ENCODE measurements around the gene SCGB2B2.

Gene SCGB2B2

GRCh38 chr19:34649886-34650543 lies 26.9 kb downstream of the SCGB2B2 start:
- H3K4ac ChIP-seq (ENCODE audit: low read depth, low read length) = no peak overlapping the region
- H3K4me1 ChIP-seq (ENCODE audit: control insufficient read depth in 1 of 2, insufficient read depth in 2 of 2, low read length in 2 of 2) = no peaks in the 10 kb centered on the region
- H3K4me2 ChIP-seq (ENCODE audit: low read length) = no peak overlapping the region
- no peaks in the 10 kb centered on the region for H3K36me3 ChIP-seq (ENCODE audit: control insufficient read depth in 1 of 2, insufficient read depth in 2 of 2, low read length in 2 of 2)
- H3K18ac ChIP-seq (ENCODE audit: low read length) = no peak overlapping the region
- no peak for DNase-seq
- H3K9ac ChIP-seq (ENCODE audit: low read length) = no peak overlapping the region
- no peak overlapping the region for H2BK5ac ChIP-seq (ENCODE audit: low read depth, low read length, poor library complexity)
- H2BK12ac ChIP-seq (ENCODE audit: low read length) = no peak overlapping the region
- H2AK5ac ChIP-seq (ENCODE audit: low read length) = no peak overlapping the region
- H4K91ac ChIP-seq (ENCODE audit: low read depth, low read length) = no peak overlapping the region
- WGBS (ENCODE audit: extremely low coverage, insufficient coverage, insufficient read length) = no CpG with 5 or more reads among the region's 9 CpGs
- no peaks in the 10 kb centered on the region for H3K79me1 ChIP-seq (ENCODE audit: low read length)
- H4K8ac ChIP-seq (ENCODE audit: low read depth, low read length) = no peak overlapping the region
- H3K27ac ChIP-seq (ENCODE audit: low read depth, low read length) = no peak overlapping the region
- no peak overlapping the region for H3K14ac ChIP-seq (ENCODE audit: low read length)
- no peak overlapping the region for H3K23ac ChIP-seq (ENCODE audit: low read length)
- H2AFZ ChIP-seq (ENCODE audit: insufficient read depth, low read length, poor library complexity) = no peak overlapping the region
- H3K27me3 ChIP-seq (ENCODE audit: insufficient read depth, low read length) = no peaks in the 10 kb centered on the region
- H3K79me2 ChIP-seq (ENCODE audit: control insufficient read depth, insufficient read depth, low read length, poor library complexity) = no peaks in the 10 kb centered on the region
- peaks cover 32% of the 10 kb centered on the region for H3K9me3 ChIP-seq (ENCODE audit: insufficient read depth, low read depth, low read length)
- no peak overlapping the region for H3K4me3 ChIP-seq (ENCODE audit: low read depth, low read length)
- no peak overlapping the region for H4K12ac ChIP-seq (ENCODE audit: low read depth, low read length)
- no peak overlapping the region for H2BK120ac ChIP-seq (ENCODE audit: insufficient read depth, low read length, poor library complexity)

GRCh38 chr19:34645551-34645950 lies 31.4 kb downstream of the SCGB2B2 start:
- no peak overlapping the region for H3K14ac ChIP-seq (ENCODE audit: low read length)
- H4K91ac ChIP-seq (ENCODE audit: low read depth, low read length) = no peak overlapping the region
- H3K79me2 ChIP-seq (ENCODE audit: control insufficient read depth, insufficient read depth, low read length, poor library complexity) = no peaks in the 10 kb centered on the region
- H3K23ac ChIP-seq (ENCODE audit: low read length) = no peak overlapping the region
- no peak overlapping the region for H2BK120ac ChIP-seq (ENCODE audit: insufficient read depth, low read length, poor library complexity)
- H4K8ac ChIP-seq (ENCODE audit: low read depth, low read length) = no peak overlapping the region
- H3K27ac ChIP-seq (ENCODE audit: low read depth, low read length) = no peak overlapping the region
- no peak overlapping the region for H2BK12ac ChIP-seq (ENCODE audit: low read length)
- H2AK5ac ChIP-seq (ENCODE audit: low read length) = no peak overlapping the region
- no peak overlapping the region for H3K4ac ChIP-seq (ENCODE audit: low read depth, low read length)
- H4K12ac ChIP-seq (ENCODE audit: low read depth, low read length) = no peak overlapping the region
- H2AFZ ChIP-seq (ENCODE audit: insufficient read depth, low read length, poor library complexity) = no peak overlapping the region
- H3K4me3 ChIP-seq (ENCODE audit: low read depth, low read length) = no peak overlapping the region
- H3K9ac ChIP-seq (ENCODE audit: low read length) = no peak overlapping the region
- no peaks in the 10 kb centered on the region for H3K79me1 ChIP-seq (ENCODE audit: low read length)
- no peaks in the 10 kb centered on the region for H3K27me3 ChIP-seq (ENCODE audit: insufficient read depth, low read length)
- no peak overlapping the region for H3K18ac ChIP-seq (ENCODE audit: low read length)
- no peak for DNase-seq
- no peak overlapping the region for H2BK5ac ChIP-seq (ENCODE audit: low read depth, low read length, poor library complexity)
- H3K9me3 ChIP-seq (ENCODE audit: insufficient read depth, low read depth, low read length) = peaks cover 35% of the 10 kb centered on the region
- H3K4me1 ChIP-seq (ENCODE audit: control insufficient read depth in 1 of 2, insufficient read depth in 2 of 2, low read length in 2 of 2) = no peaks in the 10 kb centered on the region
- no CpG with 5 or more reads among the region's 5 CpGs for WGBS (ENCODE audit: extremely low coverage, insufficient coverage, insufficient read length)
- H3K36me3 ChIP-seq (ENCODE audit: control insufficient read depth in 1 of 2, insufficient read depth in 2 of 2, low read length in 2 of 2) = no peaks in the 10 kb centered on the region
- H3K4me2 ChIP-seq (ENCODE audit: low read length) = no peak overlapping the region

DNA sequence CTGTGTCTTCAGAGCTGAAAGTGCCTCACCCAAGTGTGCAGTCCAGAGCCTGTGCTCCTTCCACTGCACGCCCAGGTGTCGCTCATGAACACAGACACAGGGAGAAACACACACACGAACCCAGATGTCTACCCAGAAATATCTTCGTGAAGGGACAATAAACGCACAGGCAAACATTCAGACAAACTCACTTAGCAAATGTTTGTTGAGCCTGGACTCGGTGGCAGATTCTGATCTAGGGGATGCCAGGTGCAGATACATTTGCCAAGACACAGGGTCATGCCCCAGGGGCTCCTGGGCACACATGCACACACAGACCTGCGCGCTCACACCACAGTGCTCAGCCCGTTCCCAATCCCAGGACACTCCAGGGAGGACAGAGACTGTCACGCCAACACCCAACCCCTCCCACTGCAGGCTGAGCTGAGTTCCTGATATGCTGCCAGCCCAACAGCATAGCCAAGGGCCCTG lies 31.9 kb downstream of the SCGB2B2 start:
- H3K4me3 ChIP-seq (ENCODE audit: low read depth, low read length) = no peak overlapping the region
- no CpG with 5 or more reads among the region's 10 CpGs for WGBS (ENCODE audit: extremely low coverage, insufficient coverage, insufficient read length)
- H2AK5ac ChIP-seq (ENCODE audit: low read length) = no peak overlapping the region
- H3K18ac ChIP-seq (ENCODE audit: low read length) = no peak overlapping the region
- no peak for DNase-seq
- no peak overlapping the region for H3K23ac ChIP-seq (ENCODE audit: low read length)
- H3K9me3 ChIP-seq (ENCODE audit: insufficient read depth, low read depth, low read length) = peaks cover 33% of the 10 kb centered on the region
- H3K27ac ChIP-seq (ENCODE audit: low read depth, low read length) = no peak overlapping the region
- no peak overlapping the region for H2BK12ac ChIP-seq (ENCODE audit: low read length)
- H3K79me2 ChIP-seq (ENCODE audit: control insufficient read depth, insufficient read depth, low read length, poor library complexity) = no peaks in the 10 kb centered on the region
- no peaks in the 10 kb centered on the region for H3K27me3 ChIP-seq (ENCODE audit: insufficient read depth, low read length)
- no peak overlapping the region for H3K4ac ChIP-seq (ENCODE audit: low read depth, low read length)
- H3K79me1 ChIP-seq (ENCODE audit: low read length) = no peaks in the 10 kb centered on the region
- no peak overlapping the region for H4K12ac ChIP-seq (ENCODE audit: low read depth, low read length)
- H3K4me2 ChIP-seq (ENCODE audit: low read length) = no peak overlapping the region
- no peak overlapping the region for H2BK5ac ChIP-seq (ENCODE audit: low read depth, low read length, poor library complexity)
- no peaks in the 10 kb centered on the region for H3K4me1 ChIP-seq (ENCODE audit: control insufficient read depth in 1 of 2, insufficient read depth in 2 of 2, low read length in 2 of 2)
- H2BK120ac ChIP-seq (ENCODE audit: insufficient read depth, low read length, poor library complexity) = no peak overlapping the region
- H4K91ac ChIP-seq (ENCODE audit: low read depth, low read length) = no peak overlapping the region
- peak overlapping the region; percentile 41 for H3K9ac ChIP-seq (ENCODE audit: low read length)
- no peak overlapping the region for H2AFZ ChIP-seq (ENCODE audit: insufficient read depth, low read length, poor library complexity)
- H3K14ac ChIP-seq (ENCODE audit: low read length) = no peak overlapping the region
- no peak overlapping the region for H4K8ac ChIP-seq (ENCODE audit: low read depth, low read length)
- H3K36me3 ChIP-seq (ENCODE audit: control insufficient read depth in 1 of 2, insufficient read depth in 2 of 2, low read length in 2 of 2) = no peaks in the 10 kb centered on the region

DNA sequence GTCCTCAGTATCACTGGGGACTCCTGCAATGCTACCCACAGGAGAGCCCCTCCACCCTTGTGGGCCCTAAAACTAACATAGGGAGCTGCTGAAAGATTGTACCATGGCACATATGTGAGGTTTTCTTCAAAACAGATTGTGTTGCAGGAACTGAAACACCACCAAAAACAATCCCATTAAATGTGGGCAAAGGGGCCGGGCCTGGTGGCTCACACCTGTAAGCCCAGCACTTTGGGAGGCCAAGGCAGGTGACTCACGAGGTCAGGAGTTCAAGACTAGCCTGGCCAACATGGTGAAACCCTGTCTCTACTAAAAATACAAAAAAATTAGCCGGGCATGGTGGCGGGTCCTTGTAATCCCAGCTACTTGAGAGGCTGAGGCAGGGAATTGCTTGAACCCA lies 34.7 kb downstream of the SCGB2B2 start:
- Histone ChIP-seq H4K12ac (ENCODE audit: low read depth, low read length) (no peak overlapping the region), H2AK5ac (ENCODE audit: low read length) (no peak overlapping the region), H3K4me3 (ENCODE audit: low read depth, low read length) (no peak overlapping the region), H3K36me3 (ENCODE audit: control insufficient read depth in 1 of 2, insufficient read depth in 2 of 2, low read length in 2 of 2) (no peaks in the 10 kb centered on the region), H3K27ac (ENCODE audit: low read depth, low read length) (no peak overlapping the region), H2BK12ac (ENCODE audit: low read length) (no peak overlapping the region), H3K14ac (ENCODE audit: low read length) (no peak overlapping the region), H4K91ac (ENCODE audit: low read depth, low read length) (no peak overlapping the region), H4K8ac (ENCODE audit: low read depth, low read length) (no peak overlapping the region), H3K79me2 (ENCODE audit: control insufficient read depth, insufficient read depth, low read length, poor library complexity) (no peaks in the 10 kb centered on the region), H3K27me3 (ENCODE audit: insufficient read depth, low read length) (no peaks in the 10 kb centered on the region), H3K18ac (ENCODE audit: low read length) (no peak overlapping the region), H2BK120ac (ENCODE audit: insufficient read depth, low read length, poor library complexity) (no peak overlapping the region), H3K4ac (ENCODE audit: low read depth, low read length) (no peak overlapping the region), H3K9ac (ENCODE audit: low read length) (no peak overlapping the region), H2AFZ (ENCODE audit: insufficient read depth, low read length, poor library complexity) (no peak overlapping the region), H3K9me3 (ENCODE audit: insufficient read depth, low read depth, low read length) (peaks cover 25% of the 10 kb centered on the region), H3K4me2 (ENCODE audit: low read length) (no peak overlapping the region), H2BK5ac (ENCODE audit: low read depth, low read length, poor library complexity) (no peak overlapping the region), H3K23ac (ENCODE audit: low read length) (no peak overlapping the region), H3K4me1 (ENCODE audit: control insufficient read depth in 1 of 2, insufficient read depth in 2 of 2, low read length in 2 of 2) (no peaks in the 10 kb centered on the region), H3K79me1 (ENCODE audit: low read length) (no peaks in the 10 kb centered on the region)
- no peak for DNase-seq
- WGBS (ENCODE audit: extremely low coverage, insufficient coverage, insufficient read length) = no CpG with 5 or more reads among the region's 4 CpGs
